GM21367 (cell line): Measurements from ENCODE around the gene SLC22A17.

Source experiments
- ATAC-seq: cut with Tn5 transposase; IDR thresholded peaks from one replicate; pipeline ENCODE4 v1.9.1; 2021; ENCODE audit not compliant: unreplicated experiment

SLC22A17 gene

GRCh38 chr14:23364164-23365035, 11.7 kb upstream of the SLC22A17 start:
- no peak for ATAC-seq

GRCh38 chr14:23362200-23362599, 9.5 kb upstream of the SLC22A17 start:
- ATAC-seq, result no peak

- no peak for ATAC-seq
Measured at GRCh38 chr14:23361763-23362162, 9.1 kb upstream of the SLC22A17 start.

- ATAC-seq, result no peak
Measured at GRCh38 chr14:23361320-23361719, 8.6 kb upstream of the SLC22A17 start.

GRCh38 chr14:23360496-23360895, 7.8 kb upstream of the SLC22A17 start:
- ATAC-seq, result no peak

GRCh38 chr14:23359722-23360447, 7.2 kb upstream of the SLC22A17 start:
- ATAC-seq, result no peak

- no peak for ATAC-seq
Measured at GRCh38 chr14:23359167-23359626, 6.5 kb upstream of the SLC22A17 start.

- ATAC-seq, result no peak
Measured at GRCh38 chr14:23358553-23359166, 6.0 kb upstream of the SLC22A17 start.

- no peak for ATAC-seq
Measured at GRCh38 chr14:23358042-23358441, 5.4 kb upstream of the SLC22A17 start.

- no peak for ATAC-seq
Measured at GRCh38 chr14:23357261-23357660, 4.6 kb upstream of the SLC22A17 start.

- ATAC-seq, result no peak
Measured at GRCh38 chr14:23356662-23357061, 4.0 kb upstream of the SLC22A17 start.

GRCh38 chr14:23355871-23356435, 3.3 kb upstream of the SLC22A17 start:
- ATAC-seq, result no peak

- no peak for ATAC-seq
Measured at GRCh38 chr14:23354990-23355389, 2.3 kb upstream of the SLC22A17 start.

GRCh38 chr14:23353433-23353780, 720 bp upstream of the SLC22A17 start:
- ATAC-seq, result no peak

- ATAC-seq, result no peak
Measured at GRCh38 chr14:23351681-23352505, 794 bp downstream of the SLC22A17 start.

- no peak for ATAC-seq
Measured at GRCh38 chr14:23349156-23349845, 3.4 kb downstream of the SLC22A17 start.

- ATAC-seq, result no peak
Measured at GRCh38 chr14:23348297-23348655, 4.4 kb downstream of the SLC22A17 start.

GRCh38 chr14:23347406-23348296, 5.0 kb downstream of the SLC22A17 start:
- no peak for ATAC-seq
